Neural progenitor cell (in vitro differentiated cells): ENCODE results near the gene ANGEL2. TPM values are rescaled to one million over a fixed set of nuclear protein-coding genes. Genes with fewer than 3 reads are reported as not detected.

Experiments
- DNase-seq: peaks from one replicate; pipeline ENCODE4 v3.0.0-alpha.2; 2016; ENCODE audit warnings: low spot score
- H2AFZ ChIP-seq: fragments of 200-600 bp; sonication (generic); replicated peaks from 2 replicates; pipeline ENCODE4 v1.6.1; 2016; ENCODE audit warnings: antibody characterized with exemption
- H3F3A ChIP-seq: fragments of 200-600 bp; sonication (generic); 2 replicates; pipeline ENCODE4 v1.6.1; 2016; ENCODE audit warnings: antibody characterized with exemption, low read depth
- H3K27ac ChIP-seq: fragments of 200-600 bp; sonication (generic); 2 replicates; pipeline ENCODE4 v1.5.1; 2016; ENCODE audit warnings: mild to moderate bottlenecking
- H3K27me3 ChIP-seq: fragments of 200-600 bp; sonication (generic); 2 replicates; pipeline ENCODE4 v1.6.1; 2016; ENCODE audit warnings: mild to moderate bottlenecking, moderate library complexity
- H3K36me3 ChIP-seq: fragments of 200-600 bp; sonication (generic); 2 replicates; pipeline ENCODE4 v1.5.1; 2016
- H3K4me1 ChIP-seq: fragments of 200-600 bp; sonication (generic); 2 replicates; pipeline ENCODE4 v1.6.1; 2016; ENCODE audit warnings: mixed run types
- H3K4me2 ChIP-seq: fragments of 200-600 bp; sonication (generic); 2 replicates; pipeline ENCODE4 v1.6.1; 2016
- H3K4me3 ChIP-seq: fragments of 200-600 bp; sonication (generic); 2 replicates; pipeline ENCODE4 v1.5.1; 2016
- H3K79me2 ChIP-seq: fragments of 200-600 bp; sonication (generic); 2 replicates; pipeline ENCODE4 v1.6.1; 2016; ENCODE audit warnings: low read depth
- H3K9ac ChIP-seq: fragments of 200-600 bp; sonication (generic); 2 replicates; pipeline ENCODE4 v1.6.1; 2016
- H3K9me3 ChIP-seq: fragments of 200-600 bp; sonication (generic); 2 replicates; pipeline ENCODE4 v1.5.1; 2016; ENCODE audit warnings: low read depth
- H4K20me1 ChIP-seq: fragments of 200-600 bp; sonication (generic); 2 replicates; pipeline ENCODE4 v1.6.1; 2016; ENCODE audit warnings: low read depth
- H3K27ac Mint-ChIP-seq: 3 replicates; pipeline ENCODE4 v1.8.0; 2021; ENCODE audit warnings: mixed read lengths
- H3K27me3 Mint-ChIP-seq: 2 replicates; pipeline ENCODE4 v1.8.0; 2022; ENCODE audit warnings: low read depth, mild to moderate bottlenecking, inconsistent platforms, moderate library complexity, mixed read lengths; ENCODE audit not compliant: insufficient read depth
- H3K36me3 Mint-ChIP-seq: 3 replicates; pipeline ENCODE4 v1.8.0; 2021; ENCODE audit warnings: mixed read lengths
- H3K4me1 Mint-ChIP-seq: 3 replicates; pipeline ENCODE4 v1.8.0; 2021; ENCODE audit warnings: mixed read lengths
- H3K4me3 Mint-ChIP-seq: 3 replicates; pipeline ENCODE4 v1.8.0; 2021; ENCODE audit warnings: mild to moderate bottlenecking, moderate library complexity, mixed read lengths
- H3K9me3 Mint-ChIP-seq: 3 replicates; pipeline ENCODE4 v1.8.0; 2020; ENCODE audit warnings: mixed read lengths
- CTCF ChIP-seq: fragments of 200-600 bp; sonication (generic); IDR thresholded peaks from 2 replicates; pipeline ENCODE4 v1.5.1; 2017; ENCODE audit warnings: antibody characterized with exemption, mild to moderate bottlenecking
- EZH2 ChIP-seq: fragments of 200-600 bp; sonication (generic); IDR thresholded peaks from 2 replicates; pipeline ENCODE4 v1.6.1; 2017; ENCODE audit warnings: antibody characterized with exemption, mild to moderate bottlenecking, moderate library complexity
- EZH2phosphoT487 ChIP-seq: fragments of 200-600 bp; sonication (generic); IDR thresholded peaks from 2 replicates; pipeline ENCODE4 v1.6.1; 2017; ENCODE audit warnings: antibody characterized with exemption
- total RNA-seq: library from RNA; depleted of rRNA; stranded (reverse); fragments of >200 nt; gene quantifications from 2 replicates; pipeline ENCODE4 v1.2.3, GENCODE V29; 2015; ENCODE audit warnings: low replicate concordance

The ANGEL2 gene
- total RNA-seq, 1 donor from 2014 or later: 101 TPM

GRCh38 chr1:213057264-213058059 is 41.8 kb upstream of the ANGEL2 start:
- H4K20me1 ChIP-seq: no peaks in the 10 kb centered on the region
- no peak overlapping the region for H3K9ac ChIP-seq

GRCh38 chr1:213055767-213056166 is 40.1 kb upstream of the ANGEL2 start:
- Histone ChIP-seq H3K27ac (no peak overlapping the region), H3K79me2 (peaks cover 60% of the 10 kb centered on the region), H3K4me2 (no peak overlapping the region)

More at GRCh38 chr1:213057264-213058059, 41.8 kb upstream of the ANGEL2 start:
- Histone ChIP-seq H3K36me3 (no peaks in the 10 kb centered on the region), H3K9me3 (peaks cover 6% of the 10 kb centered on the region), H3K27me3 (no peaks in the 10 kb centered on the region), H3K4me2 (no peak overlapping the region), H3K4me3 (no peak overlapping the region), H3K4me1 (no peaks in the 10 kb centered on the region), H3K27ac (no peak overlapping the region), H3F3A (no peaks in the 10 kb centered on the region), H3K79me2 (peaks cover 63% of the 10 kb centered on the region), H2AFZ (no peak overlapping the region)
- peaks cover 6% of the 10 kb centered on the region for H3K4me1 Mint-ChIP-seq
- H3K27me3 Mint-ChIP-seq: no peaks in the 10 kb centered on the region
- peaks cover 8% of the 10 kb centered on the region for H3K9me3 Mint-ChIP-seq
- H3K36me3 Mint-ChIP-seq: peaks cover 6% of the 10 kb centered on the region
- H3K4me3 Mint-ChIP-seq: no peak overlapping the region
- no peak for DNase-seq
- TF ChIP-seq CTCF (no peak), EZH2phosphoT487 (no peak), EZH2 (no peak)
- H3K27ac Mint-ChIP-seq: no peak overlapping the region

GRCh38 chr1:213054733-213055591 is 39.3 kb upstream of the ANGEL2 start:
- Histone ChIP-seq H3K36me3 (no peaks in the 10 kb centered on the region), H2AFZ (no peak overlapping the region), H3K9ac (no peak overlapping the region), H3K9me3 (peaks cover 6% of the 10 kb centered on the region), H3F3A (no peaks in the 10 kb centered on the region), H3K27me3 (no peaks in the 10 kb centered on the region), H3K4me3 (no peak overlapping the region), H3K4me2 (no peak overlapping the region), H4K20me1 (no peaks in the 10 kb centered on the region), H3K79me2 (peaks cover 57% of the 10 kb centered on the region), H3K27ac (no peak overlapping the region), H3K4me1 (peaks cover 4% of the 10 kb centered on the region)
- Mint-ChIP-seq H3K4me1 (peaks cover 19% of the 10 kb centered on the region), H3K36me3 (peaks cover 8% of the 10 kb centered on the region), H3K27ac (no peak overlapping the region), H3K9me3 (peaks cover 15% of the 10 kb centered on the region), H3K4me3 (no peak overlapping the region), H3K27me3 (no peaks in the 10 kb centered on the region)
- TF ChIP-seq CTCF (no peak), EZH2phosphoT487 (no peak), EZH2 (no peak)
- DNase-seq: no peak

More at GRCh38 chr1:213055767-213056166, 40.1 kb upstream of the ANGEL2 start:
- Histone ChIP-seq H4K20me1 (no peaks in the 10 kb centered on the region), H3K4me1 (peaks cover 4% of the 10 kb centered on the region), H3K27me3 (no peaks in the 10 kb centered on the region), H3F3A (no peaks in the 10 kb centered on the region), H3K9me3 (peaks cover 6% of the 10 kb centered on the region), H3K4me3 (no peak overlapping the region), H2AFZ (no peak overlapping the region), H3K9ac (no peak overlapping the region), H3K36me3 (no peaks in the 10 kb centered on the region)
- H3K27ac Mint-ChIP-seq: no peak overlapping the region
- peaks cover 13% of the 10 kb centered on the region for H3K4me1 Mint-ChIP-seq
- no peak overlapping the region for H3K4me3 Mint-ChIP-seq
- DNase-seq: no peak
- TF ChIP-seq CTCF (no peak), EZH2 (no peak), EZH2phosphoT487 (no peak)
- peaks cover 3% of the 10 kb centered on the region for H3K36me3 Mint-ChIP-seq
- H3K9me3 Mint-ChIP-seq: peaks cover 7% of the 10 kb centered on the region
- H3K27me3 Mint-ChIP-seq: no peaks in the 10 kb centered on the region
